Peyer's patch (tissue), 4 donors: ENCODE measurements around the gene SEPTIN7.

Source experiments
- CTCF ChIP-seq, 6 experiments: fragments of 450-650 bp in 4 of 6; fragments of 200-600 bp in 2 of 6; sonication (generic) in 1 of 6; IDR thresholded peaks; one replicate each; pipeline ENCODE4 v1.5.1; 2017 to 2019; ENCODE audit warnings: antibody characterized with exemption in 6 of 6, mild to moderate bottlenecking in 3 of 6, moderate library complexity in 1 of 6
- POLR2A ChIP-seq, 2 donors: fragments of 450-650 bp; IDR thresholded peaks; one replicate each; pipeline ENCODE4 v1.5.1; 2017; ENCODE audit warnings: antibody characterized with exemption in 2 of 2, mild to moderate bottlenecking in 2 of 2, moderate library complexity in 2 of 2

- TF ChIP-seq CTCF (IDR thresholded peaks at IDR 0.05): no peak
- TF ChIP-seq POLR2A (IDR thresholded peaks at IDR 0.05): no peak
These were observed 16.5 kb upstream of the SEPTIN7 start for GRCh38 chr7:35784332-35784731.
